GM18907 (cell line): ENCODE results near the gene SPHK1.

Source experiments
- ATAC-seq: cut with Tn5 transposase; IDR thresholded peaks from one replicate; pipeline ENCODE4 v1.9.1; 2021; ENCODE audit warnings: mild to moderate bottlenecking, moderate library complexity; ENCODE audit not compliant: unreplicated experiment

SPHK1 gene

DNA sequence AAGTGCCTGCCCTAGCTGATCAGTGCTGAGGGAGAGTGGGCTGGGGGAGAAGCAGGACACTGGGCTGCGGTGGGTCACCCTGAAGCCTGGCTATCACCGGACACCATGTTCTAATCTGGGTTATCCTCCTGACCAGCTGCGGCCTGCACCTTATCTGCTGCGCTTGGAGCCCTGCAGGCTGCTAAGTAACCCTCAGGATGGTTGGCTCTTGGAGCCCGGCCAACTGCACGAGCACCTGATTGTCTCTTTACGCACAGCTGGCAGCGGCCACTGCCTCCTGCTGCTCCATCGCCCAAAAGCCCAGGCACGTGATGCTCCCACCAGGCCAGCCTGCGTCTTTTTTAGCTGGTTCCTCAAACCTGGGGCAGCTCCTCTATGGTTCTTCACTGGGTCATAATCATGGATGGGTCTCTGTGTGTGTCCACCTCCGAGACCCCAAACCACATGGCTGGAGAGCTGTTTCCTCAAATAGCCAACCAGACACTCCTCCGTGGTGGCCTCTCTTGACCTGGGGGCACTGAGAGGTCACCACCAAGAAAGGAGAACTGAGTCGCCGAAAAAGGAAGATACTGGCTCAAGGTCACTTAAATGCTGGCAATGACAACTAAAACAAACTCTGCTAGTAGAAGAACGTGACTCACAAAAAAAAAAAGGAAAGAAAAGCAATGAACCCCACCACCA, 21.7 kb downstream of the SPHK1 start:
- no peak for ATAC-seq

- no peak for ATAC-seq
Measured at GRCh38 chr17:76407509-76407908, 23.1 kb downstream of the SPHK1 start.

GRCh38 chr17:76408037-76408849, 23.8 kb downstream of the SPHK1 start:
- ATAC-seq = no peak

DNA sequence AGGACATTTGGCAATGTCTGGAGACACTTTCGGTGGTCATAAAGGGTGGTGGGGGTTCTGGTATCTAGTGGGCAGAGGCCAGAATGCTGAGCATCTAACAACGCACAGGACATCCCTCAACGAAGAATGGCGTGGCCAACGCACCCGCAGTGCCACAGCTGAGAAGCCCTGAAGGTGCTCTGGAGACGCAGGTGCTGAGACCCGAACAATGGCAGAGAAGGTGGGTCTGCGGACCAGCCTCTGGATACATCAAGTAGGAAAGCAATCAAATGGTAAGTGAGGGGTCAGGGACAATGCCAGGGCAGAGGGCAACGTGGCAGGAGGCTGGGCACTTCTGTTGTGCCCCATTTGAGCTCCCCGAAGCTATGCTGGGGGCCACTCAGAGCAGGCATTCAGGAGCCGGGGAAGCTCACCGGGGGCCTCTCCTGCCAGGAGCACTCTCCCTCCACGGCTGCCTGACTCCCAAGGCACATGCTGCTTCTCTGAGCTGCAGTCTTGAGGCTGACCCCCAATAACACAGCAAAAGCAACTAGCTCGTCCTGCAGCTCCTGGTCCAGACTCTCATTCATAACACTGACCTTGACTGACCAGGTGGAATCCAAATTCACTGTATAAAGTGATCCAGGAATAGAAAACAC, 26.0 kb downstream of the SPHK1 start:
- ATAC-seq = no peak

DNA sequence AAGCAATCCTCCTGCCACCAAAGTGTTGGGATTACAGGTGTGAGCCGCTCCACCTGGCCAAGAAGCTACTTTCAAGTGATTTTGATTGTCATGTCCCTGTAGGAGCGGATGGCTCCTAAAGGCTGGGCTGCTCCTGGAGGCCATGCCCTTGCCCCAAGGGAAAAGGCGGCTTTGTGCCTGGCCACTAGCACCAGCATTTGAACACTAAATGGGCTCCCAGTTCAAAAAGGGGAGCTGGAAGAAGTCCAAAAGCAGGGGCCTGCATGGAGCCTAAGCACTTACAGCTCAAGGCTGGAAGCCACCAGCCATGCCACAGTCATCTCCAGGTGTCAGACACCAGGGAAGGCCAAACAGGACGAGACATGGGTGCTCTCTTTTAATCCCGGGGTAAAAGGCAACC, 26.8 kb downstream of the SPHK1 start:
- no peak for ATAC-seq

- no peak for ATAC-seq
Measured at GRCh38 chr17:76414334-76415295, 30.2 kb downstream of the SPHK1 start.

GRCh38 chr17:76415786-76416185, 31.4 kb downstream of the SPHK1 start:
- ATAC-seq = no peak

DNA sequence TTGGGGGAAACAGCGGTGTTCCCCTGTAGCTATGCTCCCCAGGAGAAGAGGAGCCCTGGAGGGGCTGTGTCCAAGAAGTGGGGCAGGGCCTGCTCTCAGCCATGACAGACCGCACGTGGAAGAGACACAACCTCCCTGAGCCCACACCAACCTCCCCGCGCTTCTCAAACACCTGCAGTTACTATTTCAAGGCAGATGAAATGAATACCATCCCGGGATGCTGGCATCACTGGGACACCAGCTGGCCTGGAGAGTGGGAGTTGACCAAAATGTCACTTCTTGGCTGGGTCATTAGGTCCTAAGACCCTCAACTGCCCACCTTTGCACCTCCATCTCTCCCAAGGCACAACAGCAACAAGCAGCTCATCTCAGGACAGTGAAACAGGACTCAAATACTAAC, 32.0 kb downstream of the SPHK1 start:
- no peak for ATAC-seq

DNA sequence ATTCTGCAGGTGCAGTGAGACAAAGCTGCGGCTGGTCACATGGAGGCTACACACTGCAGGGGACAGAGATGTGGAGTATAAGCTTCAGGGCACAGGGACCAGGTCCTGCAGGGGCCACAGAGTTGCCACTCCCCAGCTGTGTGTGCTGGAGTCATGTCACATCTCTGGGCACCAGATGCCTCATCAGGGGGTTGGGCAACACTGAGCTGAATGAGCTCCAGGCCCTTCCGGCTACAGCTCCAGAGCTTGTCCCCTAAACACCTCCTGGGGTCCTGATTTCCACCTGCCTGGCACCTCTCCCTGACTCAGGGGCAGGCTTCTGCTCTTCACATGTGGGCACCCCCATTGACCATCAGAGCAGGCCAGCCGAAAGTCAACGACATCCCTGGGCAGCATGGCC, 32.5 kb downstream of the SPHK1 start:
- no peak for ATAC-seq

- ATAC-seq = no peak
Measured at GRCh38 chr17:76417499-76418143, 33.2 kb downstream of the SPHK1 start.

DNA sequence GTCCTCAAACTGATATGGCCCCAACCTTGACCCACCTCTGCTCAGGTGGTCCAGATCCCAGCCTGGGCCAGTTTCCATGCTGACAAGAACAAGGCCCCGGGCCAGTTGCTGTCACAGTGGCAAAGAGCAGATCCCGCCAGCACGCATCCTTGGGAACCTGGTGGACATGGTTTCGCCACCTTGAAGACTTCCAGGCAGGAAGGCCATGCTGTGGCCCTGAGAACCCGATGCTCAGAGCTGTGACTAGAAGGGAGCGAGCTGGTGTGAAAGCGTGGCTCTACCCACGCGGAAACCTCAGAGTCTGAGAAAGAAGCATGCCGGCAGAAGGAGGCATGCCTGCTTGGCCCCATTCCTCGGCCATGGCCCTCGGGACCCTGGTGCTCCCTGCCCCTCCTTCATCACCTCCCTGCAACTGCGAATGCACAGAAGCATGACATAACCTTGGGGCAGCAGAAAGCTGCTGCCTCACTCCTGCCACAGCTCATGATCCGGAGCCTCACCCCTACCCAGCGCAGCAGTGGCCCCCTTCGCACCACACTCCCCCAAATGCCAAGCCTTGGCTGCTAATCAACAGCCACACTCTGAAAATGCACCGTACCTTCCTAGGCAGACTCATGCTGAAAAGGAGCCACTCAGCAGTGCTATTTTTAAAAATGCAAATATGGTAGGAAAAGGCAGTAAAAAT, 35.3 kb downstream of the SPHK1 start:
- ATAC-seq = no peak

GRCh38 chr17:76420356-76421043, 36.1 kb downstream of the SPHK1 start:
- no peak for ATAC-seq

- ATAC-seq = no peak
Measured at GRCh38 chr17:76421044-76421407, 36.6 kb downstream of the SPHK1 start.

- ATAC-seq = no peak
Measured at GRCh38 chr17:76422406-76422805, 38.0 kb downstream of the SPHK1 start.

DNA sequence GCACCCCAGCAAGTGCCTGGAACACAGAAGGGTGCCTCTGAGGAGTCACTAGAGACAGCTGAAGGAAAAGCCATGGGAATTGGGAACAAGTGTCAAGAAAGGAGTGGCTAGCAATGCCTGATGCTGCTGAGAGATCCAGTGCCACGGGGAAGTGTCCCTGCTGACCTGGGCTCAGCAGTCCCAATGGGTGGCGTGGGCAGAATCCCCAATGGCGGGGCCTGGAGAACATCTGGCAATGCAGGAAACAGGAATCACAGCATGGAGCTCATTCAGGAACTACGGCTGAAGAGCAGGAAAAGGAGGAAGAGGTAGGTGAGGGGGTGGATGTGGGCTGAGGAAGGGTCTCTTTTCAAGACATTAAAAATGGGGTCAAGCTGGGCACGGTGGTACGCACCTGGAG, 38.5 kb downstream of the SPHK1 start:
- ATAC-seq = no peak

GRCh38 chr17:76426853-76427252, 42.4 kb downstream of the SPHK1 start:
- ATAC-seq = no peak

DNA sequence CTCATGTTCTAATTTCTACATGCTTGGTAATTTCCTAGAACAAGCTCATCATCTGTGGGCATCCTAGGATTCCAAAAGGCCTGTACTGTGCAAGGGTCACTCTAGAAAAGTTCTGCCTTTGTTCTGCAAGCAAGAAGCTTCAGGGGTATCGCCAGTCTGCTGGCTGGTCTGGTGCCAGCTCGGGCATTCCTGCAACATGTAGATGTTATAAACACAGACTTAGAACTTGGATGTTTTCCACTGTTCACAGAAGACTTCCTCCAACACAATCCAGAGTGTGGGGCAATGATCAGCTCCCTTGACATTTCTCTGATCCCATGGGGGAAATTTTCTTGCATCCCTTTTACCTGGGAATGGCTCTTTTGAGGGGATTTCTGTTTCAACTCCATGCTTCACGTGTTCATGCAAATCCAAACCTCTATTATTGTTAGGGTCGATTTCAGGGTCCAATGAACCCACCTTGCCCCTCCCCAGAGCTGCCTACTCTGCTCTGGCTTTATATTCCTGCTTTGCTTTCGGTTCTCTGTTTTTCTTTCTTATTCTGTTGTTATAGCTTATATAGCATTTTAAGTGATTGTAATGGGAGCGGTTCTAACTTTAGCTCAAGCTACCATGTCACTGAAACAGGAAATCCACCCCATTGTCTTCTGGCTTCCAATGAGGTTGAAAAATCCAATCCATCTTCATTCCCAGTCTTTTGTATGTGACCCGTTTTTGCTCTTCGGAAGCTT, 43.3 kb downstream of the SPHK1 start:
- ATAC-seq = no peak

- no peak for ATAC-seq
Measured at GRCh38 chr17:76428511-76428910, 44.1 kb downstream of the SPHK1 start.

- no peak for ATAC-seq
Measured at GRCh38 chr17:76431509-76431908, 47.1 kb downstream of the SPHK1 start.
